ENCODE results near the gene CES1. TPM values are rescaled to one million over a fixed set of nuclear protein-coding genes. Genes with fewer than 3 reads are reported as not detected.
A peak's percentile ranks its signal among the peaks of the same experiment; 100 is the strongest.
"Not testable (repeated sequence)": the region's sequence is repeated elsewhere in the genome, so short reads cannot be mapped to it uniquely, and the experiment has no call there.

The CES1 gene
- total and polyA plus RNA-seq, 5 donors from 2014 or later: 0.33 to 3.5 (median 1.0) TPM; not detected in 1

- Mint-ChIP-seq H3K4me1 (no peaks in the 10 kb centered on the region), H3K27me3 (no peaks in the 10 kb centered on the region), H3K36me3 (no peaks in the 10 kb centered on the region), H3K27ac (no peak overlapping the region), H3K4me3 (no peak overlapping the region), H3K9me3 (peaks cover 0 to 3% (median 0%) of the 10 kb centered on the region in 7 donors)
- no peaks in the 10 kb centered on the region for H3K36me3 ChIP-seq (ENCODE audit: control insufficient read depth, insufficient read depth, low read length)
- H3K9me3 ChIP-seq (ENCODE audit: control insufficient read depth in 2 of 2, low read length in 2 of 2): no peaks in the 10 kb centered on the region
- no peak overlapping the region for H3K4me3 ChIP-seq (ENCODE audit: low read depth, low read length)
- no peaks in the 10 kb centered on the region for H3K27me3 ChIP-seq (ENCODE audit: control insufficient read depth, insufficient read depth, low read length)
- H3K27ac ChIP-seq (ENCODE audit: insufficient read depth, low read length, poor library complexity, severe bottlenecking): no peak overlapping the region
- ATAC-seq (ENCODE audit: low read depth in 2 of 2) (no peak), DNase-seq (no peak)
- H3K4me1 ChIP-seq (ENCODE audit: control insufficient read depth, insufficient read depth, low read length, poor library complexity, severe bottlenecking): no peaks in the 10 kb centered on the region
Observed at GRCh38 chr16:55765161-55765560, 67.7 kb downstream of the CES1 start.

GRCh38 chr16:55760310-55761001, 72.4 kb downstream of the CES1 start:
- no peak overlapping the region for H3K4me3 Mint-ChIP-seq
- H3K4me1 Mint-ChIP-seq: no peaks in the 10 kb centered on the region
- Histone ChIP-seq H3K9me3 (ENCODE audit: control insufficient read depth in 2 of 2, low read length in 2 of 2) (no peaks in the 10 kb centered on the region), H3K27me3 (ENCODE audit: control insufficient read depth, insufficient read depth, low read length) (peaks cover 3% of the 10 kb centered on the region), H3K4me3 (ENCODE audit: low read depth, low read length) (no peak overlapping the region), H3K27ac (ENCODE audit: insufficient read depth, low read length, poor library complexity, severe bottlenecking) (no peak overlapping the region), H3K4me1 (ENCODE audit: control insufficient read depth, insufficient read depth, low read length, poor library complexity, severe bottlenecking) (no peaks in the 10 kb centered on the region), H3K36me3 (ENCODE audit: control insufficient read depth, insufficient read depth, low read length) (no peaks in the 10 kb centered on the region)
- H3K27me3 Mint-ChIP-seq: no peaks in the 10 kb centered on the region
- no peak overlapping the region for H3K27ac Mint-ChIP-seq
- no peak for ATAC-seq (ENCODE audit: low read depth in 2 of 2)
- no peak for DNase-seq
- H3K36me3 Mint-ChIP-seq: no peaks in the 10 kb centered on the region
- H3K9me3 Mint-ChIP-seq: peaks cover 0 to 3% (median 0%) of the 10 kb centered on the region in 7 donors

- H3K27me3 Mint-ChIP-seq; H3K36me3 ChIP-seq (ENCODE audit: control insufficient read depth, insufficient read depth, low read length); H3K9me3 ChIP-seq (ENCODE audit: control insufficient read depth in 2 of 2, low read length in 2 of 2); H3K4me1 Mint-ChIP-seq; H3K27ac ChIP-seq (ENCODE audit: insufficient read depth, low read length, poor library complexity, severe bottlenecking); H3K4me1 ChIP-seq (ENCODE audit: control insufficient read depth, insufficient read depth, low read length, poor library complexity, severe bottlenecking); DNase-seq; ATAC-seq (ENCODE audit: low read depth in 2 of 2); H3K36me3 Mint-ChIP-seq; H3K27me3 ChIP-seq (ENCODE audit: control insufficient read depth, insufficient read depth, low read length); H3K4me3 Mint-ChIP-seq; H3K27ac Mint-ChIP-seq; H3K9me3 Mint-ChIP-seq; H3K4me3 ChIP-seq (ENCODE audit: low read depth, low read length): not testable (repeated sequence)
Observed at GRCh38 chr16:55759965-55760309, 73.0 kb downstream of the CES1 start.

GRCh38 chr16:55757595-55758527, 75.0 kb downstream of the CES1 start:
- not testable (repeated sequence) for H3K9me3 ChIP-seq (ENCODE audit: control insufficient read depth in 2 of 2, low read length in 2 of 2); H3K27me3 Mint-ChIP-seq; H3K9me3 Mint-ChIP-seq; H3K27ac Mint-ChIP-seq; H3K4me3 Mint-ChIP-seq; H3K36me3 ChIP-seq (ENCODE audit: control insufficient read depth, insufficient read depth, low read length); H3K27ac ChIP-seq (ENCODE audit: insufficient read depth, low read length, poor library complexity, severe bottlenecking); ATAC-seq (ENCODE audit: low read depth in 2 of 2); H3K36me3 Mint-ChIP-seq; H3K4me3 ChIP-seq (ENCODE audit: low read depth, low read length); H3K27me3 ChIP-seq (ENCODE audit: control insufficient read depth, insufficient read depth, low read length); DNase-seq; H3K4me1 ChIP-seq (ENCODE audit: control insufficient read depth, insufficient read depth, low read length, poor library complexity, severe bottlenecking)
- H3K4me1 Mint-ChIP-seq: peaks cover 6 to 15% (median 8%) of the 10 kb centered on the region in 4 donors

GRCh38 chr16:55756963-55757362, 75.9 kb downstream of the CES1 start:
- ATAC-seq (ENCODE audit: low read depth in 2 of 2) (no peak), DNase-seq (no peak)
- Histone ChIP-seq H3K4me3 (ENCODE audit: low read depth, low read length) (no peak overlapping the region), H3K4me1 (ENCODE audit: control insufficient read depth, insufficient read depth, low read length, poor library complexity, severe bottlenecking) (peaks cover 8% of the 10 kb centered on the region), H3K27ac (ENCODE audit: insufficient read depth, low read length, poor library complexity, severe bottlenecking) (no peak overlapping the region), H3K27me3 (ENCODE audit: control insufficient read depth, insufficient read depth, low read length) (peaks cover 3% of the 10 kb centered on the region), H3K36me3 (ENCODE audit: control insufficient read depth, insufficient read depth, low read length) (no peaks in the 10 kb centered on the region), H3K9me3 (ENCODE audit: control insufficient read depth in 2 of 2, low read length in 2 of 2) (peaks cover 0 to 4% of the 10 kb centered on the region in 2 experiments)
- peaks cover 6 to 12% (median 7%) of the 10 kb centered on the region in 7 donors for H3K9me3 Mint-ChIP-seq
- H3K4me1 Mint-ChIP-seq: peaks cover 13 to 21% (median 16%) of the 10 kb centered on the region in 4 donors
- H3K27ac Mint-ChIP-seq: no peak overlapping the region
- H3K27me3 Mint-ChIP-seq: no peaks in the 10 kb centered on the region
- no peak overlapping the region for H3K4me3 Mint-ChIP-seq
- H3K36me3 Mint-ChIP-seq: no peaks in the 10 kb centered on the region

GRCh38 chr16:55754056-55754455, 78.8 kb downstream of the CES1 start:
- Histone ChIP-seq H3K36me3 (ENCODE audit: control insufficient read depth, insufficient read depth, low read length) (no peaks in the 10 kb centered on the region), H3K27me3 (ENCODE audit: control insufficient read depth, insufficient read depth, low read length) (no peaks in the 10 kb centered on the region), H3K27ac (ENCODE audit: insufficient read depth, low read length, poor library complexity, severe bottlenecking) (peak overlapping the region; percentile 23), H3K4me1 (ENCODE audit: control insufficient read depth, insufficient read depth, low read length, poor library complexity, severe bottlenecking) (peaks cover 8% of the 10 kb centered on the region), H3K9me3 (ENCODE audit: control insufficient read depth in 2 of 2, low read length in 2 of 2) (peaks cover 0 to 4% of the 10 kb centered on the region in 2 experiments), H3K4me3 (ENCODE audit: low read depth, low read length) (no peak overlapping the region)
- peak overlapping the region in 1 of 3 donors; percentile 14 for H3K27ac Mint-ChIP-seq
- H3K4me1 Mint-ChIP-seq: peaks cover 13 to 21% (median 16%) of the 10 kb centered on the region in 4 donors
- no peaks in the 10 kb centered on the region for H3K36me3 Mint-ChIP-seq
- ATAC-seq (ENCODE audit: low read depth in 2 of 2) (no peak), DNase-seq (no peak)
- no peaks in the 10 kb centered on the region for H3K27me3 Mint-ChIP-seq
- H3K9me3 Mint-ChIP-seq: peaks cover 6 to 12% (median 7%) of the 10 kb centered on the region in 7 donors
- H3K4me3 Mint-ChIP-seq: no peak overlapping the region

- ATAC-seq (ENCODE audit: low read depth in 2 of 2); H3K27me3 ChIP-seq (ENCODE audit: control insufficient read depth, insufficient read depth, low read length); H3K4me1 ChIP-seq (ENCODE audit: control insufficient read depth, insufficient read depth, low read length, poor library complexity, severe bottlenecking); H3K9me3 ChIP-seq (ENCODE audit: control insufficient read depth in 2 of 2, low read length in 2 of 2); H3K36me3 ChIP-seq (ENCODE audit: control insufficient read depth, insufficient read depth, low read length); H3K36me3 Mint-ChIP-seq; H3K27me3 Mint-ChIP-seq; H3K4me3 ChIP-seq (ENCODE audit: low read depth, low read length): not testable (repeated sequence)
- H3K27ac Mint-ChIP-seq: peak overlapping the region in 2 of 3 donors; percentile 83 to 84
- H3K4me1 Mint-ChIP-seq: peaks cover 13 to 21% (median 16%) of the 10 kb centered on the region in 4 donors
- peak overlapping the region; percentile 41 for H3K27ac ChIP-seq (ENCODE audit: insufficient read depth, low read length, poor library complexity, severe bottlenecking)
- peak in 2 of 3 donors; percentile 4 to 14 for DNase-seq
- peaks cover 6 to 12% (median 7%) of the 10 kb centered on the region in 7 donors for H3K9me3 Mint-ChIP-seq
- H3K4me3 Mint-ChIP-seq: peak overlapping the region in 2 of 4 donors; percentile 49 to 68
Observed at GRCh38 chr16:55753145-55753631, 79.7 kb downstream of the CES1 start.
